ENCODE measurements around the gene LRP1. TPM values are rescaled to one million over a fixed set of nuclear protein-coding genes. Genes with fewer than 3 reads are reported as not detected.

LRP1 gene
- total and polyA plus RNA-seq, 2 of the 13 experiments (the other 11 are each of a cell fraction or from before 2014, with no cell fraction given), result 14.7 to 30.8 TPM

DNA sequence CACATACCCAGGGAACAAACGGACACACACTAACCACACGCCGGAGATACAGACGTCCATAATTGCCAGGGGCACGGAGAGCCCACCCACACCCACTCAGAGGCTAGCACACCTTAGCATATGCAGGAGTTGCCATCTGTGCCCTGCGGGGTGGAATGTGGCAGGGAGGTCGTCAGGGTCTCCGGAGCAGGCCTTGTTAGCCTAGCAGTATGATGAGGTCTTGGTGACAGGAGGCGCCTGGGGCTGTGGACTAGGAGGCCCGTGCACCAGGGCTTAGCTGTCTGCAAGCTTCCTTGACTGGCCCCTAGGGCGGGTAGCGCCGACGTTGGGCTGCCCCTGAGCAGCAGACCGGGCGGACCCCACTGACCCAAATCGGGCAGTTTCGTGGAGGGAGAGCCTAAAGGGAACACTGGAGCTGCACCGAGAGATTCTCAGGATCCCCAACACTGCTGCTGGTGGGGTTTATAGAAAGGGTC, 112.7 kb downstream of the LRP1 start:
- H2AFZ ChIP-seq (ENCODE audit: low read length), result no peak overlapping the region
- 17% methylated on average over 11 of the region's 19 CpGs for WGBS (ENCODE audit: low lambda C conversion rate)
- peaks cover 74% of the 10 kb centered on the region for H3K4me1 ChIP-seq (ENCODE audit: insufficient read depth, low read length)
- no peak overlapping the region for H3K9ac ChIP-seq (ENCODE audit: insufficient read depth, low read depth, low read length)
- ATAC-seq (peak; percentile 11), DNase-seq (ENCODE audit: low spot score) (no peak), FAIRE-seq (no peak)
- ChIA-PET CTCF (ENCODE audit: low intra/inter-chr PET ratio, low total read pairs) (interaction anchor here (1.5 to 11.7 kb wide), 3 partner anchors 15 to 58 kb away, joined by 3 to 308 read pairs (median 87); partner anchors contain the start of genes NXPH4 and SHMT2), POLR2A (interaction anchor here (1.1 to 8.9 kb wide), 2 partner anchors 11 to 22 kb away, joined by 3 to 116 read pairs; partner anchors contain the start of gene SHMT2)
- intact Hi-C loops (cut with micrococcal nuclease; ENCODE audit: unreplicated experiment), result no loop called here
- no peaks in the 10 kb centered on the region for H3K9me3 ChIP-seq (ENCODE audit: low read length)
- H3K4me3 ChIP-seq (replicated peaks in 1 of 3; ENCODE audit: insufficient read depth in 1 of 3, low read depth in 2 of 3, low read length in 3 of 3), result peak overlapping the region in 2 of 3 experiments; percentile 56 to 83; a peak in 4 of 6 replicates
- in situ Hi-C loops (cut with HindIII; ENCODE audit: extremely low pct_ligation_motif_present, low pct_unique_long_range_greater_than_20kb), result no loop called here
- TF ChIP-seq EEA1 (CRISPR knock-in tag; IDR thresholded peaks at IDR 0.05; ENCODE audit: borderline replicate concordance), result no peak
- 0 out of 2 replicates have a peak, but pooled peaks have one; percentile 6 for TF ChIP-seq HNRNPL (IDR thresholded peaks at IDR 0.05; ENCODE audit: low read depth, low read length)
- TF ChIP-seq MTA1 (CRISPR knock-in tag; IDR thresholded peaks at IDR 0.05; ENCODE audit: borderline replicate concordance), result 0 out of 2 replicates have a peak, but pooled peaks have one; percentile 14
- TF ChIP-seq MTF2 (CRISPR knock-in tag; IDR thresholded peaks at IDR 0.05; ENCODE audit: borderline replicate concordance), result 0 out of 2 replicates have a peak, but pooled peaks have one; percentile 2
- H3K4me2 ChIP-seq (ENCODE audit: low read depth, low read length), result peak overlapping the region; percentile 99
- no TSS peak for BruUV-seq (replicated peaks)
- peaks cover 19 to 55% of the 10 kb centered on the region in 2 experiments for H3K27me3 ChIP-seq (ENCODE audit: control insufficient read depth in 1 of 2, insufficient read depth in 2 of 2, low read length in 2 of 2)
- no peak overlapping the region for H3K27ac ChIP-seq (ENCODE audit: extremely low read length, insufficient read depth, low read length)
- no peaks in the 10 kb centered on the region for H3K79me2 ChIP-seq (ENCODE audit: insufficient read depth, low read length)
- H3K36me3 ChIP-seq (replicated peaks in 1 of 2; ENCODE audit: control insufficient read depth in 1 of 2, insufficient read depth in 2 of 2, low read length in 2 of 2), result no peaks in the 10 kb centered on the region
- no peaks in the 10 kb centered on the region; the same call in 1 of the 2 replicates for H4K20me1 ChIP-seq (ENCODE audit: insufficient read depth, low read length)

DNA sequence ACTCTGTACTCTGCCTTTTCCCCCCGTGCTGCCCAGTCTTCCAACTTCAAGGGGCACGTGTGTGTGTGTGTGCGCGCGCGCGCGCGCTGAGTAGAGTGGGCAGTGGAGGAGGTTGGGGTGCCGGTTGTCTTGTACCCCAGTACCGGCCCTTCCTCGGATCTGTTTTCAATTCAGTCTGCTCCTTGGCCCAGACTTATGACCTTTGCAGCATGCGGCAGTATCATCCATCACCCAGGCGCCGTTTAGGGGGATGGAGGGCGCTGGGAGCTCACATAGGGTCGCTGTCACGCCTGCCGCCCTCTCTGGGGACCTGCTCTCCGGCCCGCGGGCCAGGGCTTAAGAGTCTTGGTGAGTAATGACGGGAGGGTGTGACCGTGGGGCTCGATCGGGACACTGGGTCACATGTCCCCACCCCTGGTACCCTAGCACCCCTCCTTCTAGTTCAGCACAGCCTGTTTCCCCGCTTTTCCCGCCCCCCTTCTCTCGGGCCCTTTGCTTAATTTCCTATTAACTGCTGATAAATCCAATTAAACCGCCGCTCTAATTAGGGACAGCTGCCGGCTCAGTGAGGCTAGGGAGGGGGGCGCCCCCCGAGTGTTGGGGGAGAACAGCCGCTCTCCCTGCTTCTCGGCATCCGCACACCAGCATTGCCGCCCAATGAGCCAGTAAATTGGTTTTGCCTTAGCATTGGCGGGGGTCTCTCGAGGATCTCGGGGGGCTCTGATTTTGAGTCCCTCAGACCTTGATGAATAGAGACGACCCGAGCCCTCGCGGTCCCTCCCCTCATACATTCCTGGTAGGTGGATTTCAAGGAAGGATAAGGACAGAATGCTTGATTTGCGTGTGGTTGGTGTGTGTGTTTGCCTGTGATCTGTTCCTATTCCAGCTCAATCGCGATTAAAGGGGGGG, 113.4 kb downstream of the LRP1 start:
- no peak for TF ChIP-seq ZNF329 (CRISPR knock-in tag; IDR thresholded peaks at IDR 0.05; ENCODE audit: low read depth)
- no peak for TF ChIP-seq ZNF275 (CRISPR knock-in tag; IDR thresholded peaks at IDR 0.05; ENCODE audit: borderline replicate concordance)
- no peak for TF ChIP-seq ZNF781 (CRISPR knock-in tag; IDR thresholded peaks at IDR 0.05; ENCODE audit: borderline replicate concordance, not compliant biosample characterization)
- no peak for TF ChIP-seq GMEB1 (CRISPR knock-in tag; IDR thresholded peaks at IDR 0.05; ENCODE audit: borderline replicate concordance)
- no peak for TF ChIP-seq SP4 (CRISPR knock-in tag; IDR thresholded peaks at IDR 0.05)
- TF ChIP-seq GATA4 (IDR thresholded peaks at IDR 0.05; ENCODE audit: borderline replicate concordance, low read depth), result no peak
- no peaks in the 10 kb centered on the region for H3K9me3 ChIP-seq (ENCODE audit: low read length)
- H3K4me2 ChIP-seq (ENCODE audit: low read depth, low read length), result peak overlapping the region; percentile 99; the same call in 1 of the 2 replicates
- POLR2A ChIA-PET, result interaction anchor here (1.1 to 8.9 kb wide), 2 partner anchors 11 to 19 kb away, joined by 3 to 116 read pairs; partner anchors contain the start of gene SHMT2
- CTCF ChIA-PET (ENCODE audit: low intra/inter-chr PET ratio, low total read pairs), result interaction anchor here (1.5 to 11.7 kb wide), 3 partner anchors 15 to 59 kb away, joined by 3 to 308 read pairs (median 87); partner anchors contain the start of genes NXPH4 and SHMT2
- H3K9ac ChIP-seq (ENCODE audit: insufficient read depth, low read depth, low read length), result no peak overlapping the region
- H3K27ac ChIP-seq (ENCODE audit: extremely low read length, insufficient read depth, low read length), result no peak overlapping the region
- no peak overlapping the region for H2AFZ ChIP-seq (ENCODE audit: low read length)
- ATAC-seq (no peak), FAIRE-seq (no peak), DNase-seq (ENCODE audit: low spot score) (no peak)
- peaks cover 74% of the 10 kb centered on the region for H3K4me1 ChIP-seq (ENCODE audit: insufficient read depth, low read length)
- H3K36me3 ChIP-seq (replicated peaks in 1 of 2; ENCODE audit: control insufficient read depth in 1 of 2, insufficient read depth in 2 of 2, low read length in 2 of 2), result no peaks in the 10 kb centered on the region
- H3K27me3 ChIP-seq (ENCODE audit: control insufficient read depth in 1 of 2, insufficient read depth in 2 of 2, low read length in 2 of 2), result peaks cover 19 to 55% of the 10 kb centered on the region in 2 experiments
- in situ Hi-C loops (cut with HindIII; ENCODE audit: extremely low pct_ligation_motif_present, low pct_unique_long_range_greater_than_20kb), result no loop called here
- H3K4me3 ChIP-seq (replicated peaks in 1 of 3; ENCODE audit: insufficient read depth in 1 of 3, low read depth in 2 of 3, low read length in 3 of 3), result no peak overlapping the region; a peak in 1 of 6 replicates
- H3K79me2 ChIP-seq (ENCODE audit: insufficient read depth, low read length), result no peaks in the 10 kb centered on the region
- H4K20me1 ChIP-seq (ENCODE audit: insufficient read depth, low read length), result no peaks in the 10 kb centered on the region; the same call in 1 of the 2 replicates
- intact Hi-C loops (cut with micrococcal nuclease; ENCODE audit: unreplicated experiment), result no loop called here
- 30% methylated on average over 32 of the region's 48 CpGs for WGBS (ENCODE audit: low lambda C conversion rate)
- BruUV-seq (replicated peaks), result no TSS peak

All from HepG2 (cell line).